Fibroblast of the aortic adventitia (primary cell): Measurements from ENCODE around the gene CDRT15L2. TPM values are rescaled to one million over a fixed set of nuclear protein-coding genes. Genes with fewer than 3 reads are reported as not detected.
"Not testable (repeated sequence)": the region's sequence is repeated elsewhere in the genome, so short reads cannot be mapped to it uniquely, and the experiment has no call there.

Source experiments
- DNase-seq: peaks from one replicate; pipeline ENCODE4 v3.0.0-alpha.2; 2010; ENCODE audit warnings: low read depth
- H3K4me3 ChIP-seq: 2 replicates; pipeline ENCODE4 v1.5.1; 2011; ENCODE audit warnings: low read depth, mild to moderate bottlenecking, control low read depth, low read length, moderate library complexity
- total RNA-seq: library from RNA; depleted of rRNA; stranded (reverse); fragments of >200 nt; gene quantifications from 2 replicates; pipeline ENCODE4 v1.2.3, GENCODE V29; 2012; ENCODE audit warnings: low replicate concordance

CDRT15L2 gene
- total RNA-seq: not detected in 2 replicates

DNA sequence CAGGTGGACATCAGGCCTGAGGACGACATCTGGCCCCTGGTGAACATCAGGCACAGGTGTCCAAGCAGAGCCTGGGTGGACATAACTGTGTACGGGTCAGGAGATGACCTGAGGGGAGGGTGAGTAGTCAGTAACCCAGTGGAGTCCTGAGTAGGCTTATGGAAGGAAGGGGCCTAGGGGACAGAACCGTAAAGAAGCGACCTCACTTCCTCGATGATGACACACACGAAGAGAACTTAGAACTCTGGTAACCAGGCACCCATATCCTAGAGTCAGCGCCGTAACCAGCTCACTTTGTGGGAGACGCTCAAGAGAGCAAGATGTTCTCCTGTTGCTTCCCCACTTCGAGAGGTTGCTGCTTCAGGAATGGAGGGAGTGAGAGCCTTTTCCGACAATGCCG, at the start of gene CDRT15L2:
Gene CDRT15L2 (plus strand): TSS at position 301 of the 400 bp plus-strand sequence. CDS start 20 bp downstream, at position 321.
- H3K4me3 ChIP-seq, DNase-seq: not testable (repeated sequence)

DNA sequence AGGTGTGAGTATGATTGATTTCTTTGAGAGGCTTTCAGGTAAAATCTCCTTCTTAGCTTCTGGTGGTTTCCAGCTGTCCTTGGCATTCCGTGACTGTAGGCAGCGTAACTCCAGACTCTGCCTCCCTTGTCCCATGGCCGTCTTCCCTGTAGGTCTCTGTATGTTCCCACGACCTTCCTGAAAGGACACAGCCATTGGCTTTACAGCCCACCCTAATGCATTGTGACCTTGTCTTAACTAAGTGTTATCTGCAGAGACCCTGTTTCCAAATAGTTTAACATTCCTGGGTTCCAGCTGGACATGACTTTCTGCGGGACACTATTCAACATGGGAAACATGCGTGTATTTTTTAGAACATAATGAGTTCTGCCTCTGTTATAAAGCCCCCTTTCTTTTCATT, 49.4 kb upstream of the CDRT15L2 start:
- not testable (repeated sequence) for DNase-seq, H3K4me3 ChIP-seq

DNA sequence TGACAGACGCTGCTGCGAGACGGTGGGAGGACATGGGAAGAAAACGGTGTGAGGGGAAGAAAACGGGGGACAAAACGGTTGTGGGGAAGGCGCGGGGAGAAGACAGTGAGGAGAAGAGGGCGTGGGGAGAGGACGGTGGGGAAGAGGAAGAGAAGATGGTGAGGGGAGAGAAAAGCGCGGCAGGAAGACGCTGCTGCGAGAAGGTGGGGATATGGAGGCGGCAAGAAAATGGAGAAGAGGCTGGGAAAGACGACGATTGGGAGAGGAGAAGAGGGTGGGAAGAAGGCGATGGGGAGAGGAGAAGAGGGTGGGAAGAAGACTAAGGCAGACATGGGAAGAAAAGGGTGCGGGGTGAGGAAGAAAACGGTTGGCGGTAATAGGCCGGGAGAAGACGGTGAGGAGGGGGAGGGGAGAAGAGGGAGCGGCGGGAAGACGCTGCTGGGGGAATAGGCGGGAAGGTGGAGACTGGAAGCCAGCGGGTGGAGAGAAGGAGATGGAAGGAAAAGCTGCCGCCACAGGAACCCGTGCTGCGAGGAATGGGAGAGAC, 46.9 kb upstream of the CDRT15L2 start:
- DNase-seq: peak; percentile 23

DNA sequence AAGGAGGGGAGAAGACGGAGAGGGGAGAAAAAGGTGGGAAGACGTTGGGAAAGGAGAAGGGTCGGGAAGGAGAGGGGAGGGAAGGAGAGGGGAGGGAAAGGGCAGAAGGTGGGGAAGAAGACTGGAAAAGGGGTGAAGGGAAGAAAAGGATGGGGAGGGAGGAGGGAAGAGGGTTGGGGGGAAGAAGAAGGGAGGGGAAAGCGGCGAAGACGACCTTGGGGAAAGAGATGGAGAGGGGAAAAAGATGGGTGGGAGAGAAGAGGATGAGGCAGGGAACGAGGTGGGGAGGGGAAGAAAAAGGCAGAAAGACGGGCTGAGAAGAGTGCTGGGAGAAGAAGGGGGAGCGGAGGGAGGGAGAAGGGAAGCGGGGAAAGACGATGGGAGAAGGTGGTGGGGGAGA, 46.3 kb upstream of the CDRT15L2 start:
- H3K4me3 ChIP-seq: peak overlapping the region; percentile 37

More for the DNA sequence above, 46.9 kb upstream of the CDRT15L2 start:
- peak overlapping the region; percentile 44 for H3K4me3 ChIP-seq

DNA sequence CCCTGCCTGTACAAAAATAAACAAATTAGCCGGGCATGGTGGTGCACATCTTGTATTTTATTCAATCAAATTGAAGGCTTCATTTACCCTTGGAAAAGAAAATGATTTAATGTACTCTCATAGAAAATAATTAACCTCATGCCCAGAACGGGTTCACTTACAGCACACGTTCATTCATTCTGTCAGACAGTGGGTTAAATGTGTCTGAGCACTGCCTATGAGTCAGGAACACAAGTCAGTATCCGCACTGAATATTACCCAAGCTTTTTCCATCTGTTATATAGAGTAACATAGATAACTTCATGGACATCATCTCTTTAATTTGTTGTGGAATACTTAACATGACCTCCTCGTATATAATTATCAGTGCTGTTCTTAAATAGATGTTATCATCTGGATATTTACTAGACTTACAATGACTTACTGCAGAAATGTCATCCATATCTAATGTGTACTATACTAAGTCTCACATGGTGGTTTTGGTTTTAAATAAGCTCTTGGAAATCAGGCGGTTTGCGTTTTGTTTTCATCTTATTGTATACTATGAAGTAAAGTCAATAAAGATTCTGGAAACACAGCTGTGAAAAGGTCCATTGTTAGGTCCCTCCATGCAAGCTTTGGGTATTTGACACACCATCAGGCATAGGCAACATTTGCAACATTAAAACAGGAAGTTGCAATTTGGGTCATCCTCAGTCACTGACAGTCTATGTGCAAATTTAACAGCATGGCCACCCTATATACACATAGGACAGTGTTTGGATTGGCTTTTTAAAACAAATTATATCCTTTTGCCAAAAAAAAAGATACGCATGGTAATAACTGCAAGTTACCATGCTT, 44.6 kb upstream of the CDRT15L2 start:
- H3K4me3 ChIP-seq, DNase-seq: not testable (repeated sequence)

More for the DNA sequence above, 46.3 kb upstream of the CDRT15L2 start:
- not testable (repeated sequence) for DNase-seq

DNA sequence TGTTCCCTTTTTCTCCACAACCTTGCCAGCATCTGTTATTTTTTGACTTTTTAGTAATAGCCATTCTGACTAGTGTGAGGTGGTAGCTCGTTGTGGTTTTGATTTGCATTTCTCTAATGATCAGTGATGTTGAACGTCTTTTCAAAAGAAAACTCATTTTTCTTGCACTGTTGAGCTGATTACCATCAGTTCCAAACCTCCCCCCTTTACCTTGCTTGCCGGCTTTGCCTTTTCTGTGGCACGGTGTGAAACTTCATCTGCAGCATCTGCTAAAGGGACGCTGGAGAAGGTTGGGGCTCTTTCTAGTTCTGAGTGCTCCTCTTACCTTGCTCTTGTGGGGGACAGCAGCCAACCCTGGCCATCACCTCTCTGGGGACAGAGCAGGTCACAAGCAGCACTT, 39.1 kb upstream of the CDRT15L2 start:
- not testable (repeated sequence) for H3K4me3 ChIP-seq, DNase-seq

DNA sequence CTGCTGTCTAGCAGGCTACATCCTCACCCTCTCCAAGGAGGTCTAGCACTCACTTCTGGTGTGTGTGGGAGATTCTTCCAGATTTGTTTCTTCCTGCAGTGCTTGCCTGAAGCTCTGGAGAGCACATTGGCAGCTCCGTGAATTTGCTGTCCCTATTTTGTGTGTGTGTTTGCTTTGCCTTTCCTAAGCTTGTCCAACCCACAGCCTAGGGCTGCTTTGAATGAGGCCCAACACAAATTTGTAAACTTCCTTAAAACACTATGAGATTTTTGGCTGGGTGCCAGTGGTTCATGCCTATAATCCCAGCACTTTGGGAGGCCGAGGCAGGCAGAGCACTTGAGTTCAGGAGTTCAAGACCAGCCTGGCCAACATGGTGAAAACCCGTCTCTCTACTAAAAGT, 38.7 kb upstream of the CDRT15L2 start:
- not testable (repeated sequence) for DNase-seq, H3K4me3 ChIP-seq

DNA sequence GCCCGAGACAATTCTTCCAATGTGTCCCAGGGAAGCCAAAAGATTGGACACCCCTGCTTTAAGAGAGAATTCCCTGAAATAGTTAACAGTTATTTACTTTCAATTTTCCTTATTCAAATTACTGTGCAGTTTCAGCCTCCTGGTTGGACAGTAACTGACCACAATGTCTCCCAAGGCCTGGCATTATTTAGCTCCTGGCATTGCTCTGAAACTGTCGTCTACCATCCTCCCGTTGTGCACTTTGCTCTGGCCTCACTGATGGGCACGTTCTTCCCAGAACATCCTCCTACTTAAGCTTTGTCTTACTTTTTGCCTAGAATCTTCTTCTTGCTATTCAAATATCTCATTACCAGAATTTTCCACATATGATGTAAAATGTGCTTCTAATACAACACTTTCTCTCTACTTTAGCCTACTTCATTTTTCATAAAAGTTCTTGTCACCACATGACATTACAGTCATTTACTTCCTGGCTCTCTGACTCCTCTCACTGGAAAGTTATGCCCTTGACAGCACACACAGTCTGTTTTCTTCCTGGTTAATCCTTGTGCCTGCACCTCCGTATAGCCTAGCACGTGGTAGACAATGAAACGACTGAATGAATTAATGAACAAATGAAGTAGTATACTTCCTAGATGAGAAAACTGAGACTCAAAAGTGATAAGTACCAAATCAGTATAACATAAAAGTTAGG, 37.5 kb upstream of the CDRT15L2 start:
- DNase-seq, H3K4me3 ChIP-seq: not testable (repeated sequence)

DNA sequence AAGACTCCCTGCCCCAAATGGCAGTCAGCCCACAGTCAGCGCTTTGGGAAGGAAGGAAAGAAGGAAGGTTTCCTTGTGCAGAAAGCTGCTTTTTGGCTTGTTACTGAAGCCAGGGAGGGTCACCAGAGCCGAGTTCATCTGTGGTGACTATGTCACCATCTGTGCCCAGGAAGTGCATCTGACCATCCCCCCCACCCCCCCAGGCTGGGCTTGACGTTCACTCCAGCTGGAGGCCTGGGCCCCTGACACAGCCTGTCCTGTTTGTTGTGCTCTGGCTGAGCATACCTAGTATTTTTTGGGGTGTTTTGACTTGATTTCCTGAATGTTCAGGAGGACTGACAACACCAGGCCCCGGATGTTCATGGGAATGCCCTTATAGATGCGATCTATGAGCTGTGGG, 31.6 kb upstream of the CDRT15L2 start:
- not testable (repeated sequence) for H3K4me3 ChIP-seq, DNase-seq

DNA sequence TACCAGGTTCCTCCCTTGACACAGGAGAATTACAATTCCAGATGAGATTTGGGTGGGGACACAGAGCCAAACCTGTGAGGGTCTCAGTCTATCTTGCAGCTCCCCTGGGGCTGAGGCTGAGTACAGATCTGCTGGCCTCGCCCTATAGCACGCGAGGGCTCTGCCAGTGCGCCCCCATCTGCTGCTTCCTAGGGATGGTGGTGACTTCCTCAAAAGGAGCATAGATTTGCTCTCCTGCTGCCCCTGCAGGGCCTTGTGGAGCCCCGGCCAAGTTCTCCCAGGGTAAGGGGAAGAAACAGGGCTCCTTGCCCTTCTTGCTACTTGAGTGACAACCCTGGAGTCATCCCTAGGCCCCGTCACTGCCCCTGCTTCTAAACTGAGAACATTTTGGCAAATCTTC, 26.6 kb upstream of the CDRT15L2 start:
- H3K4me3 ChIP-seq, DNase-seq: not testable (repeated sequence)

DNA sequence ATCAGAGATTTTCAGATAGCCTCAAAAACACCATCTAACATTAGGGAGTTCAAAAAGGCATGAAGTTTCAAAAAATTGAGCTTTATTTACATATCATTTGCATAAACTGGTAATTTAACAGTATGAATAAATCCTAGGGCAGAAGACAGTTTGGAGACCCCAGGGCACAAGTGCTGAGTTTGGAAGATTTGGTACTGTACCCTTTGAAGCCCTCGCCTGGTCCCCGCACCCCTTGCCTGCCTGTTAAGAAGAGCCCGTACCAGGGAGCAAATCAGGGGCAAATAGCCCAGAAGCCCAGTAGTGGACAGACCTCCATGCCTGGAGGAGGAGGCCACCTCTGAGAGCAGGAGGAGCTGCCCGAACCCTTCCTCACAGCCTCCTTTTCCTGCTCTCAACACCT, 24.8 kb upstream of the CDRT15L2 start:
- not testable (repeated sequence) for H3K4me3 ChIP-seq, DNase-seq

DNA sequence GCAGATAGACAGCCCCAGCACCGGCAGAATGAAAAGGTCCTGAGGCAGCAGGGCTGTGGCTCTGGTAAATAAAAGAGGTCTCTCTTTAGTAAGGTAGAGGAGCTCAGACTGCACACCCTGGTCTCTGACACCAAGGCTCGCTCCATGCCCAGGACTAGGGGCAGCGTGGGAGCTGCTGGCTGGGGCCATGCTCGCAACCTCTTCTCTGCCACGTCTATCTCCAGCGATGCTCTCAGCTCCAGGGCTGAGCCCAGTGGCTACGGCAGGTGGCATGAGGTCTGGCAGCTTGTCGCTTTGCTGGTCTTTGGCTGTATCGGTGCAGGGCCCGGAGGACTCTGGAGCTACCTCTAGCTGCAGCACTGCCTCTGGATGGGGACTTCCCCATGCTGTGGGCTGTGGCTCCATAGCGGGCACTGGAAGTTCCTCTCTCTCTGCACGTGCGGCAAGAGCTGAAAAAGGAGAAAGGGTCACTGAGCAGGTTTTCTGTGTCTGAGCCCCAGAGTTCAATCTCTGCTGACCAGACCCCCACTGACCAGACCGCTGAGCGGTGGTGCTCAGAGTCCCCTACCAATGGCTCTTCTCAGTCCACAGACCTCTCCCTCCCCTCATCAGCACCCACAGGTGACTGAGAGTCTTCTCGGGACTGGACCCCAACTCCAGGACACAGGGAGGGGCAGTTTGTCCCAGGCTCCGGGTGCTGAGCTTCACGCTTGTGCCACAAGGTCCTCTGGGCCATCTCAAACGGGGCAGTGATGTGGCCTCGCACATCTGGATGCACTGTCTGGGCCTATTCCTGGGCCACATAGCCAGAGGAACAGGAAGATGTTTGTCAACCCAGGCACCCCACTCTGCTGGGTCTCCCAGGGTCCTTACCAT, 24.2 kb upstream of the CDRT15L2 start:
- not testable (repeated sequence) for DNase-seq, H3K4me3 ChIP-seq

DNA sequence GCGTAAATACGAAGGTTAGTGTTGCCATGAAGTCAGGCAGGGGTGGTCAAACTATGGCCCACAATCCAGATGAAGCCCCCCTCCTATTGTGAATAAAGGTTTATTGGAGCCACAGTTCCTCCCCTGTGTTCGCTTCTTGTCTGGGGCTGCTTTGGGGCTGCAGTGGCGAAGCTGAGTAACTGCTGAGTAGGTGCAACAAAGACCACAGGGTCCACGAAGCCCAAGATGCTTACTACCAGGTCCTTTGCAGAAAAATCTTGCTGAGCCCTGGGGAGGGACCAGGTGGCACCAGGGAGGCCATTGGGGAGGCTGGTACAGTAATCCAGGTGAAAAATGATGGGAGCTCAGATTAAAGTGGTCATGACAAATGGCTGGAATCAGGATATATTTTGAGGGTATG, 21.4 kb upstream of the CDRT15L2 start:
- H3K4me3 ChIP-seq, DNase-seq: not testable (repeated sequence)

DNA sequence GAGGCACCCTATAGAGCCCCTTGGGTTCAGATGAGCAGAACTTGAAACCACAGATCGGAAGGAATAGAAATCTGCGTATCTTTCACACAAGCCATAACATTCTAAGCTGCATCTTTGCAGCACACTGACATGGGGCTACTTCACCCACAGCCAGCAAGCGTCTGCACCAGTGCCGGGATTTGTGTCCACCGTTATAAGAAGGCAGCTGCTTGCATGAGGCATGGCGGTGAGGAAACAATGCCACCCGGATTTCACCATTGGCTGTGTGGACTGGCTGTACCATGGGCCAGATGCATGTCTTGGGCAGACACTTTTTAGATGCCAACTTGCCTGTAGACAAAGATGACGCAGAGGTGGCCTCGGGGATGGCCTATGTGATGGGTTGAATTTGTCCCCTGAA, 20.5 kb upstream of the CDRT15L2 start:
- H3K4me3 ChIP-seq, DNase-seq: not testable (repeated sequence)
